ENCODE data around the gene TENM4. TPM values are rescaled to one million over a fixed set of nuclear protein-coding genes. Genes with fewer than 3 reads are reported as not detected.

The TENM4 gene
- polyA plus RNA-seq, 3 donors: 0.31 to 1.7 TPM; not detected in 1

DNA sequence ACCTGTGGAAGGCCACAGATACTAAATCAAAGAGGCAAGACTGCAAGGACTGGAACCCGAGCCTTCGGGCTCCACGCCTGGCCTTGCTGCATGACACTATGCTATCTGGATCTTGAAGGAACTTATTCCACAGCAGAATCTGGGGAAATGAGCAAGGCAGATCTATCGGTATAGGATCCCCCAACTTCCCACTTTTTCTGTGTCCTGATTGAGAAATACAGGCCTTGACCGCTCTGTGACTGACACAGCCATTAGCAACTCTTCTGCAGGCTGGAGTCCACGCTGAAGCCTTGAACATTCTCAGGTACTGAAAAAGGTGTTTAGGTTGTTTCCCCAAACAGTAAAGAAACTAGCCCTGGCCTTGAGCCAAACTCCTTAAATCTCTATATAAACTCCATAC is 625.0 kb downstream of the TENM4 start:
- peaks cover 0 to 10% (median 2%) of the 10 kb centered on the region in 7 donors for H3K9me3 Mint-ChIP-seq
- H3K4me1 Mint-ChIP-seq: peaks cover 23% of the 10 kb centered on the region
- H3K4me2 ChIP-seq (replicated peaks; ENCODE audit: extremely low read depth, low read length, poor library complexity, severe bottlenecking): no peak overlapping the region

DNA sequence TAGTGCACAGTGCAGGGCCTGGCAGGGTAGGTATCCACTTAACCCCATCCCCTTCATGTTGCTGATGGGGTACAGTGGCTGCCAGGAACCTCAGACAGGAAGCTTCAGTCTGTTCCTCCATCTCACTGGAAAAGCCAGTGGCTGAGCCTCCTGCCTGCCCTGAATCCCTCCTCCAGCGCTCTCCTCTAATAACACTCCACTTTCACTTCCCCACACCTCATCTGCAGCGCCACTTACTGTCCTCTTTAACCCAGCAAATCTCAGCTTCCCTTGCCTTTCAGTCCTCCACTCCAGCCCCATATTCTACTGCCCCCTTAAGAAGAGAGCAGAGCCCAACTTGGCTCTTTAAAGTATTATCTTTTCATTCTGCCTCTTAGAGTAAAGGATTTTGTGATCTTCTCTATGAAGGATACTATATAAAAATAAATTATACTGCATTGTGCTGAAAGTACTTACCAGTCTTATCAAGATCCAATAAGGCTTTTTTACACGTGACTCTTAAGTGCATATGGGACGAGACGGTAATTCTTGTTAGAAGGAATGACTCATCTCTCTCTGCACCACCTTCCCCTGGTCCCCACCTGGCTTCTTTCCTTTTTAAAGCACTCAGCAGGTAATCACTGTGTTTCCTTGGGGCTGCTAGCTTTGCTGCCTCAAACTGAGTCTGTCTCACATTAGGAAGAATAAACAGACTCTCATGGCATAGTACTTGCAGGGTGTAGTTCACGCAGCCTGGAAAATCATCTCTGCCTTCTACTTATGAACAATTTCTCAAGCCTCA is 628.1 kb downstream of the TENM4 start:
- Histone ChIP-seq H3K9ac (ENCODE audit: insufficient read depth, low read length, poor library complexity, severe bottlenecking) (no peak overlapping the region), H3K27me3 (ENCODE audit: control insufficient read depth in 2 of 2, insufficient read depth in 2 of 2, low read length in 2 of 2) (no peaks in the 10 kb centered on the region), H4K20me1 (ENCODE audit: insufficient read depth, low read length) (no peaks in the 10 kb centered on the region), H3K9me3 (replicated peaks in 1 of 2; ENCODE audit: control insufficient read depth in 1 of 2, insufficient read depth in 1 of 2, low read length in 2 of 2) (no peaks in the 10 kb centered on the region), H3K36me3 (replicated peaks in 1 of 2; ENCODE audit: control insufficient read depth in 1 of 2, insufficient read depth in 2 of 2, low read length in 2 of 2) (no peaks in the 10 kb centered on the region), H3K27ac (ENCODE audit: low read depth in 1 of 2, low read length in 2 of 2) (no peak overlapping the region), H3K4me1 (ENCODE audit: control insufficient read depth in 1 of 2, insufficient read depth in 2 of 2, low read length in 2 of 2) (peaks cover 23 to 36% of the 10 kb centered on the region in 2 donors), H3K79me2 (ENCODE audit: insufficient read depth, low read length) (no peaks in the 10 kb centered on the region), H3K4me3 (replicated peaks in 1 of 3; ENCODE audit: low read depth in 2 of 3, low read length in 3 of 3) (no peak overlapping the region), H3K4me2 (replicated peaks; ENCODE audit: extremely low read depth, low read length, poor library complexity, severe bottlenecking) (no peak overlapping the region), H2AFZ (ENCODE audit: insufficient read depth, low read depth, low read length, poor library complexity, severe bottlenecking) (no peak overlapping the region)
- Mint-ChIP-seq H3K36me3 (no peaks in the 10 kb centered on the region), H3K4me1 (peaks cover 25% of the 10 kb centered on the region), H3K4me3 (peak overlapping the region in 1 of 2 donors; percentile 42), H3K27me3 (ENCODE audit: low read depth in 3 of 3) (peaks cover 7 to 10% (median 7%) of the 10 kb centered on the region in 3 donors), H3K9me3 (peaks cover 0 to 10% (median 2%) of the 10 kb centered on the region in 7 donors), H3K27ac (peak overlapping the region in 1 of 7 donors; percentile 40)
- TF ChIP-seq, protein P1, sequence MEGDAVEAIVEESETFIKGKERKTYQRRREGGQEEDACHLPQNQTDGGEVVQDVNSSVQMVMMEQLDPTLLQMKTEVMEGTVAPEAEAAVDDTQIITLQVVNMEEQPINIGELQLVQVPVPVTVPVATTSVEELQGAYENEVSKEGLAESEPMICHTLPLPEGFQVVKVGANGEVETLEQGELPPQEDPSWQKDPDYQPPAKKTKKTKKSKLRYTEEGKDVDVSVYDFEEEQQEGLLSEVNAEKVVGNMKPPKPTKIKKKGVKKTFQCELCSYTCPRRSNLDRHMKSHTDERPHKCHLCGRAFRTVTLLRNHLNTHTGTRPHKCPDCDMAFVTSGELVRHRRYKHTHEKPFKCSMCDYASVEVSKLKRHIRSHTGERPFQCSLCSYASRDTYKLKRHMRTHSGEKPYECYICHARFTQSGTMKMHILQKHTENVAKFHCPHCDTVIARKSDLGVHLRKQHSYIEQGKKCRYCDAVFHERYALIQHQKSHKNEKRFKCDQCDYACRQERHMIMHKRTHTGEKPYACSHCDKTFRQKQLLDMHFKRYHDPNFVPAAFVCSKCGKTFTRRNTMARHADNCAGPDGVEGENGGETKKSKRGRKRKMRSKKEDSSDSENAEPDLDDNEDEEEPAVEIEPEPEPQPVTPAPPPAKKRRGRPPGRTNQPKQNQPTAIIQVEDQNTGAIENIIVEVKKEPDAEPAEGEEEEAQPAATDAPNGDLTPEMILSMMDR (IDR thresholded peaks at IDR 0.05): no peak
- intact Hi-C loops (cut with micrococcal nuclease): no loop called here
- peak; percentile 26 to 67 (median 44) for DNase-seq
- WGBS (ENCODE audit: insufficient coverage): 70% methylated on average over 6 of the region's 6 CpGs

More for the DNA sequence above, 625.0 kb downstream of the TENM4 start:
- no peak overlapping the region for H3K9ac ChIP-seq (ENCODE audit: insufficient read depth, low read length, poor library complexity, severe bottlenecking)
- H3K9me3 ChIP-seq (replicated peaks in 1 of 2; ENCODE audit: control insufficient read depth in 1 of 2, insufficient read depth in 1 of 2, low read length in 2 of 2): no peaks in the 10 kb centered on the region
- H3K27me3 Mint-ChIP-seq (ENCODE audit: low read depth in 3 of 3): peaks cover 6 to 15% (median 9%) of the 10 kb centered on the region in 3 donors
- peak in 2 of 3 donors; percentile 54 to 74 for DNase-seq
- WGBS (ENCODE audit: insufficient coverage): 62% methylated on average over 5 of the region's 6 CpGs
- no peaks in the 10 kb centered on the region for H3K36me3 Mint-ChIP-seq
- peak overlapping the region in 1 of 2 donors; percentile 15 for H3K27ac ChIP-seq (ENCODE audit: low read depth in 1 of 2, low read length in 2 of 2)
- H3K36me3 ChIP-seq (replicated peaks in 1 of 2; ENCODE audit: control insufficient read depth in 1 of 2, insufficient read depth in 2 of 2, low read length in 2 of 2): no peaks in the 10 kb centered on the region
- H3K79me2 ChIP-seq (ENCODE audit: insufficient read depth, low read length): no peaks in the 10 kb centered on the region
- peak overlapping the region in 1 of 2 donors; percentile 51 for H3K4me3 Mint-ChIP-seq
- peaks cover 0 to 2% of the 10 kb centered on the region in 2 donors for H3K27me3 ChIP-seq (ENCODE audit: control insufficient read depth in 2 of 2, insufficient read depth in 2 of 2, low read length in 2 of 2)
- no peaks in the 10 kb centered on the region for H4K20me1 ChIP-seq (ENCODE audit: insufficient read depth, low read length)
- no peak overlapping the region for H2AFZ ChIP-seq (ENCODE audit: insufficient read depth, low read depth, low read length, poor library complexity, severe bottlenecking)
- peaks cover 18 to 31% of the 10 kb centered on the region in 2 donors for H3K4me1 ChIP-seq (ENCODE audit: control insufficient read depth in 1 of 2, insufficient read depth in 2 of 2, low read length in 2 of 2)
- H3K4me3 ChIP-seq (replicated peaks in 1 of 3; ENCODE audit: low read depth in 2 of 3, low read length in 3 of 3): no peak overlapping the region
- intact Hi-C loops (cut with micrococcal nuclease): no loop called here
- H3K27ac Mint-ChIP-seq: peak overlapping the region in 2 of 7 donors; percentile 65 to 87
- TF ChIP-seq, protein P1 (IDR thresholded peaks at IDR 0.05): no peak

Data from CD14-positive monocyte (primary cell).